HepG2 (cell line): ENCODE results near the gene ATG4B. TPM values are rescaled to one million over a fixed set of nuclear protein-coding genes. Genes with fewer than 3 reads are reported as not detected.

ENCODE experiments used
- ATAC-seq: fragments of 200-7000 bp; cut with Tn5 transposase; 3 replicates; pipeline ENCODE4 v1.9.1; 2020; ENCODE audit warnings: mild to moderate bottlenecking, moderate library complexity
- BruUV-seq: library from RNA; stranded (reverse); fragments of 400-500 nt; replicated peaks from 2 replicates; lab custom pipeline; 2021; lab: Mats Ljungman, UMichigan
- CTCF ChIA-PET: fragments of 300-600 bp; formaldehyde crosslinking; extraction: SDS; loops from one replicate; lab custom pipeline; 2021; ENCODE audit warnings: low total read pairs, inconsistent platforms, low intra/inter-chr PET ratio; lab: Yijun Ruan, JAX
- POLR2A ChIA-PET: fragments of 350-600 bp; sonication (Branson Sonifier 250); formaldehyde crosslinking; loops from one replicate; lab custom pipeline; 2020; ENCODE audit warnings: antibody characterized with exemption, inconsistent platforms; lab: Yijun Ruan, JAX
- DNase-seq: peaks from one replicate; pipeline ENCODE4 v3.0.0-alpha.2; 2015; ENCODE audit warnings: low spot score
- FAIRE-seq: peaks from 3 replicates; lab custom pipeline; 2011; peaks lifted over from hg19 to GRCh38; lab: Jason Lieb, UNC
- H2AFZ ChIP-seq: one replicate; pipeline ENCODE4 v1.6.1; 2011; ENCODE audit warnings: low read length, inconsistent platforms
- H3K27ac ChIP-seq: fragments of 300-600 bp; 3 replicates; pipeline ENCODE4 v1.8.0; 2011; ENCODE audit warnings: mixed run types, mild to moderate bottlenecking, mixed read lengths, low read length, inconsistent platforms; ENCODE audit not compliant: insufficient read depth; ENCODE audit errors: extremely low read length
- H3K27me3 ChIP-seq, 2 experiments: fragments of 200-600 bp in 1 of 2; 2 replicates in 1 of 2; 3 replicates in 1 of 2; pipeline versions ENCODE4 v1.6.0 to v1.8.0; 2011; ENCODE audit warnings: low read length in 2 of 2, mild to moderate bottlenecking in 2 of 2, moderate library complexity in 2 of 2, inconsistent platforms in 1 of 2; ENCODE audit not compliant: insufficient read depth in 2 of 2, control insufficient read depth in 1 of 2
- H3K36me3 ChIP-seq, 2 experiments: fragments of 200-600 bp in 1 of 2; replicated peaks in 1 of 2; 2 replicates in 1 of 2; 3 replicates in 1 of 2; pipeline versions ENCODE4 v1.5.1 to v1.8.0; 2011; ENCODE audit warnings: low read length in 2 of 2, inconsistent platforms in 1 of 2; ENCODE audit not compliant: insufficient read depth in 2 of 2, control insufficient read depth in 1 of 2
- H3K4me1 ChIP-seq: 2 replicates; pipeline ENCODE4 v1.5.1; 2012; ENCODE audit warnings: low read length, inconsistent platforms; ENCODE audit not compliant: insufficient read depth
- H3K4me2 ChIP-seq: 2 replicates; pipeline ENCODE4 v1.6.0; 2011; ENCODE audit warnings: low read depth, low read length, inconsistent platforms
- H3K4me3 ChIP-seq, 3 experiments: fragments of 200-600 bp in 1 of 3; sonication (generic), shearing (Covaris generic) in 1 of 3; replicated peaks in 1 of 3; 2 replicates each; pipeline ENCODE4 v1.5.1; 2011 to 2016; ENCODE audit warnings: low read length in 3 of 3, inconsistent platforms in 2 of 3, low read depth in 2 of 3, mild to moderate bottlenecking in 2 of 3, control low read depth in 1 of 3, mixed read lengths in 1 of 3; ENCODE audit not compliant: insufficient read depth in 1 of 3
- H3K79me2 ChIP-seq: one replicate; pipeline ENCODE4 v1.6.1; 2011; ENCODE audit warnings: low read length, inconsistent platforms; ENCODE audit not compliant: insufficient read depth
- H3K9ac ChIP-seq: 2 replicates; pipeline ENCODE4 v1.6.0; 2011; ENCODE audit warnings: mild to moderate bottlenecking, low read depth, low read length, inconsistent platforms; ENCODE audit not compliant: insufficient read depth
- H3K9me3 ChIP-seq: 2 replicates; pipeline ENCODE4 v1.5.1; 2012; ENCODE audit warnings: mild to moderate bottlenecking, low read length
- H4K20me1 ChIP-seq: 2 replicates; pipeline ENCODE4 v1.6.0; 2011; ENCODE audit warnings: inconsistent platforms, mild to moderate bottlenecking, low read length, moderate library complexity; ENCODE audit not compliant: insufficient read depth
- GMEB2 ChIP-seq: IDR thresholded peaks from 2 replicates; pipeline ENCODE4 v1.6.1; 2016; ENCODE audit warnings: missing biosample characterization, missing genetic modification reagents, low read depth
- HNRNPH1 ChIP-seq: fragments of 200-400 bp; formaldehyde crosslinking; optimal IDR thresholded peaks from 2 replicates; pipeline ENCODE3; 2017; ENCODE audit warnings: mild to moderate bottlenecking, low read depth, low read length
- JUND ChIP-seq: sonication (generic); formaldehyde crosslinking; IDR thresholded peaks from 2 replicates; pipeline ENCODE4 v1.8.0; 2022; ENCODE audit warnings: mild to moderate bottlenecking, missing genetic modification reagents
- KAT7 ChIP-seq: IDR thresholded peaks from 2 replicates; pipeline ENCODE4 v1.6.1; 2018; ENCODE audit warnings: borderline replicate concordance, missing compliant biosample characterization
- MTA1 ChIP-seq: sonication (generic); formaldehyde crosslinking; IDR thresholded peaks from 2 replicates; pipeline ENCODE4 v1.4.0; 2020; ENCODE audit warnings: missing genetic modification reagents, mild to moderate bottlenecking, borderline replicate concordance
- NR1H2 ChIP-seq: sonication (generic); formaldehyde crosslinking; IDR thresholded peaks from 2 replicates; pipeline ENCODE4 v1.8.1; 2022; ENCODE audit warnings: low read depth, missing genetic modification reagents, borderline replicate concordance
- PRPF4 ChIP-seq: fragments of 200-400 bp; formaldehyde crosslinking; IDR thresholded peaks from 2 replicates; pipeline ENCODE4 v1.6.1; 2016; ENCODE audit warnings: low read length, low read depth; ENCODE audit not compliant: poor library complexity, severe bottlenecking
- RAD21 ChIP-seq: fragments of 450-650 bp; formaldehyde crosslinking; IDR thresholded peaks from 2 replicates; pipeline ENCODE4 v1.5.0; 2020; ENCODE audit warnings: mild to moderate bottlenecking
- SP2 ChIP-seq: sonication (generic); formaldehyde crosslinking; IDR thresholded peaks from 2 replicates; pipeline ENCODE4 v1.5.1; 2020; ENCODE audit warnings: mild to moderate bottlenecking, missing genetic modification reagents
- ZBTB20 ChIP-seq: sonication (generic); formaldehyde crosslinking; IDR thresholded peaks from 2 replicates; pipeline ENCODE4 v1.8.1; 2023; ENCODE audit warnings: missing genetic modification reagents, low read depth, mild to moderate bottlenecking, borderline replicate concordance
- ZKSCAN1 ChIP-seq: fragments of 150-350 bp; IDR thresholded peaks from 2 replicates; pipeline ENCODE4 v1.6.1; 2014; ENCODE audit warnings: low read length
- ZMAT3 ChIP-seq: sonication (generic); formaldehyde crosslinking; conservative IDR thresholded peaks from 2 replicates; pipeline ENCODE4 v1.7.0; 2021; ENCODE audit warnings: missing genetic modification reagents
- ZNF264 ChIP-seq: sonication (generic); formaldehyde crosslinking; IDR thresholded peaks from 2 replicates; pipeline ENCODE4 v1.4.0; 2020; ENCODE audit warnings: missing genetic modification reagents
- ZNF281 ChIP-seq: sonication (generic); formaldehyde crosslinking; IDR thresholded peaks from 2 replicates; pipeline ENCODE4 v1.4.0; 2020; ENCODE audit warnings: missing genetic modification reagents, borderline replicate concordance
- ZNF510 ChIP-seq: sonication (generic); formaldehyde crosslinking; IDR thresholded peaks from 2 replicates; pipeline ENCODE4 v1.4.0; 2020; ENCODE audit warnings: low read depth, mild to moderate bottlenecking, missing genetic modification reagents
- ZNF674 ChIP-seq: sonication (generic); formaldehyde crosslinking; IDR thresholded peaks from 2 replicates; pipeline ENCODE4 v1.5.0; 2020; ENCODE audit warnings: low read depth, mild to moderate bottlenecking, missing genetic modification reagents
- ZNF678 ChIP-seq: sonication (generic); formaldehyde crosslinking; IDR thresholded peaks from 2 replicates; pipeline ENCODE4 v1.4.0; 2020; ENCODE audit warnings: mild to moderate bottlenecking, missing genetic modification reagents
- ZSCAN20 ChIP-seq: sonication (generic); formaldehyde crosslinking; IDR thresholded peaks from 2 replicates; pipeline ENCODE4 v1.4.0; 2020; ENCODE audit warnings: missing genetic modification reagents, mild to moderate bottlenecking, borderline replicate concordance
- WGBS: methylation state at CpG from one replicate; pipeline ENCODE4 v1.1.6; 2017; ENCODE audit warnings: low lambda C conversion rate; 5-methylcytosine and 5-hydroxymethylcytosine counted together
- in situ Hi-C: cut with HindIII; loops from 2 replicates; pipeline ENCODE4 v1.10.0; 2017; ENCODE audit warnings: low pct_unique_long_range_greater_than_20kb; ENCODE audit not compliant: extremely low pct_ligation_motif_present
- intact Hi-C: fragments of 100-400 bp; cut with micrococcal nuclease; formaldehyde crosslinking; loops from one replicate; pipeline ENCODE4 v1.10.0; 2022; ENCODE audit not compliant: unreplicated experiment
- polyA plus RNA-seq, 8 experiments: library from polyadenylated mRNA; depleted of rRNA in 3 of 8; stranded (reverse) in 7 of 8; unstranded in 1 of 8; fragments of >200 nt; fragmentation: Illumina TruSeq in 4 of 8; extraction: Trizol in 4 of 8; gene quantifications; 2 replicates each; pipeline versions ENCODE4 v1.2.1 to v1.2.3, GENCODE V29; 2011 to 2016; ENCODE audit warnings: low read depth in 4 of 8, missing spikeins in 1 of 8, mixed read lengths in 1 of 8; ENCODE audit not compliant: insufficient read depth in 1 of 8
- total RNA-seq, 5 experiments: library from RNA; depleted of rRNA; stranded (reverse); fragments of >200 nt; fragmentation: Illumina TruSeq; extraction: Trizol; gene quantifications; 2 replicates each; pipeline ENCODE4 v1.2.3, GENCODE V29; 2016; ENCODE audit warnings: low read depth in 1 of 5

The ATG4B gene
- total and polyA plus RNA-seq, 2 of the 13 experiments (the other 11 are each of a cell fraction or from before 2014, with no cell fraction given), result 95.5 to 239 TPM

GRCh38 chr2:241686324-241686649, 48.8 kb downstream of the ATG4B start (continued):
- TF ChIP-seq ZNF281 (CRISPR knock-in tag) (no peak), JUND (CRISPR knock-in tag) (0 out of 2 replicates have a peak, but pooled peaks have one; percentile 6)

- Histone ChIP-seq H3K9ac (peak within 1 kb of the TSS; percentile 97), H4K20me1 (no peaks in the 10 kb centered on the region), H3K27me3 (no peaks in the 10 kb centered on the region; a peak in 1 of 5 replicates), H3K4me3 (peak within 1 kb of the TSS; percentile 92 to 96 (median 94)), H2AFZ (no peak within 1 kb of the TSS), H3K79me2 (peaks cover 36% of the 10 kb centered on the region), H3K27ac (peak within 1 kb of the TSS; percentile 95), H3K4me1 (peaks cover 28% of the 10 kb centered on the region), H3K36me3 (peaks cover 16 to 43% of the 10 kb centered on the region in 2 experiments), H3K4me2 (peak within 1 kb of the TSS; percentile 95), H3K9me3 (no peaks in the 10 kb centered on the region)
- BruUV-seq, result no TSS peak
- DNase-seq, result peak; percentile 94
- ChIA-PET CTCF (no interaction called here), POLR2A (interaction anchor here (0.7 to 8.6 kb wide), 34 partner anchors 8 to 811 kb away, joined by 3 to 234 read pairs (median 4); partner anchors contain the start of genes ATG4B, D2HGDH, HDLBP and ING5)
- under 1% methylated on average over 33 of the region's 102 CpGs for WGBS
- in situ Hi-C loops (no loop called here), intact Hi-C loops (loop anchor here (1.0 to 5.0 kb wide), 3 partner anchors 14 to 77 kb away; no protein-coding TSS in a partner anchor)
- no peak for FAIRE-seq
- peak; percentile 95 for ATAC-seq
- TF ChIP-seq GMEB2 (CRISPR knock-in tag) (peak; percentile 95), HNRNPH1 (peak; percentile 4), RAD21 (peak; percentile 81), ZMAT3 (CRISPR knock-in tag) (peak; percentile 57; the same call in 1 of the 2 replicates), ZNF674 (CRISPR knock-in tag) (peak; percentile 50; the same call in 1 of the 2 replicates), ZSCAN20 (no peak), ZNF678 (CRISPR knock-in tag) (0 out of 2 replicates have a peak, but pooled peaks have one; percentile 19), ZNF264 (CRISPR knock-in tag) (peak; percentile 48; the same call in 1 of the 2 replicates), KAT7 (peak; percentile 26; the same call in 1 of the 2 replicates), SP2 (peak; percentile 72; the same call in 1 of the 2 replicates), ZBTB20 (CRISPR knock-in tag) (peak; percentile 81), MTA1 (CRISPR knock-in tag) (peak; percentile 93), PRPF4 (no peak), ZNF510 (CRISPR knock-in tag) (0 out of 2 replicates have a peak, but pooled peaks have one; percentile 26), ZKSCAN1 (peak; percentile 56; the same call in 1 of the 2 replicates), NR1H2 (CRISPR knock-in tag) (0 out of 2 replicates have a peak, but pooled peaks have one; percentile 25)
Measured at GRCh38 chr2:241686650-241687425, 49.3 kb downstream of the ATG4B start, which contains the start of gene DTYMK. TSS of gene DTYMK (minus strand) at chr2:241686815. CDS start at chr2:241686783, 32 bp downstream.
